ENCODE data around the gene VSTM2B.

GRCh38 chr19:29576046-29576606, 50.3 kb downstream of the VSTM2B start:
- no peak for TF ChIP-seq CTCF (IDR thresholded peaks at IDR 0.05; ENCODE audit: low read length)
- TF ChIP-seq EZH2 (IDR thresholded peaks at IDR 0.05; ENCODE audit: borderline replicate concordance, low read length), result no peak

All from OCI-LY1 (cell line).